Stimulated activated CD8-positive, alpha-beta memory T cell treated with anti-CD3 and anti-CD28 coated beads, Interleukin-12 subunit alpha, Interleukin-12 subunit beta, amount 100 ng/mL, for 1 hour (primary cell): ENCODE measurements around the gene NFYB.
"Not testable (repeated sequence)": the region's sequence is repeated elsewhere in the genome, so short reads cannot be mapped to it uniquely, and the experiment has no call there.

Source experiments
- DNase-seq: peaks from one replicate; pipeline ENCODE4 v3.0.0-alpha.2; 2020; ENCODE audit warnings: low read depth

Gene NFYB

DNA sequence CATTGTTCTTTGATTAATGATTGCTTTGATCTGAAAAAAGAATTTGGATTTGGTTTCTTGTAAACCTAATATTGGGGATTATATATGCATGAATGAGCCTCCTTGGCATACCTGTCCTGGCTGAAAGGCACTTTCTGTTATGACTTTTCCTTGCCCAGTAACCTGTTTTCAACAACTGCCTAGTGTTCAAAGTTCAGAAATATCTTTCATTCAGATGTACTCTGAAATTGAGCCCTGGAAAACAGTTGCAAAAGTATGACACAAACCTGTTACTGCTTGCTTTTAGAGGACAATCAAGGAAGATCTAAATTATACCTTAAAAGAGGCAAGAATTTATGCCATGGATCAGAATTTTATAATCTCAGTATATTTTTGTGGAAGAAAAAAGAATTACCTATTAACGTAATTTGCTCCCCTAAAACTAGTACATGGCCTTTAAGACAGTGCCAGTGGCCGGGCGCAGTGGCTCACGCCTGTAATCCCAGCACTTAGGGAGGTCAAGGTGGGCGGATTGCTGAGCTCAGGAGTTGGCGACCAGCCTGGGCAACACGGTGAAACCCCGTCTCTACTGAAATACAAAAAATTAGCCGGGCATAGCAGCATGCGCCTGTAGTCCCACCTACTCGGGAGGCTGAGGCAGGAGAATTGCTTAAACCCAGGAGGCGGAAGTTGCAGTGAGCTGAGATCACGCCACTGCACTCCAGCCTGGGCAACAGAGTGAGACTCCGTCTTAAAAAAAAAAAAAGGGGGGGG, 23.0 kb downstream of the NFYB start:
- DNase-seq: not testable (repeated sequence)

DNA sequence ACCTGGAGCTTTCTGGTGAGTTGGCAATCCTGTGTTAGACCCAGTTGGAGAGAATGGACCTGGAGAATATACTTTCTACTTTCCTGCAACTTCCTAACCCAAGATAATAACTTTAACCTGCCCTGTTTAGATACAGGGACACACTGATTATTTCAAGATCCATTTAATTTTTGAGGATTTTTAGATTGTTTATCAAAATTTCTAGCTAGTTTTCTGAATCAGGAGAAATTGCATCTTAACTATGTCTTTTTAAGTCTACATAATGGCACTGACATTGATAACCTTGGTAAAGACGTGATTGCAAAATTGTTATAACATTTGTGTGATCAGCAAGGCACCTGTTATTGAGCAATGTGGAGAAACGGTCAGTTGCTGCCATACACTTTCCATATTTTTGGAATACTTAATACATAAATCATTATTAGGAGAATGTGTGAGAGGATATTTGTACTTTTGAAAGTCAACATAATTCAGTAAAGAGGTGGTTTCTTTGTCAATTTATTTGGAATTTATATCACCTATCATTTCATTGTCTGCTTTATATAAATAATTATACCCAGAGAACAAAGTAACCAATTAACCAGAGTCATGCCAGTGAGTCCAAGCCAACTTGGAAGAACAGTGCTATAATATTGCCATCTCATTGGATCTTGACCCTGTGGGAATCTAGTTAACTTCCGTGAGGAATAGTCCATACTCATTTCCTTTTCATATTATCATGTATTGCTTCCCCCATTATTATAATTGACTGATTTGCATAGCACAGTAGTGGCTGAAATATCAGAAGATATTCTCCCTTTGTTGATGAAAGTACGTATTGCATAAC, 28.4 kb downstream of the NFYB start:
- DNase-seq: no peak

DNA sequence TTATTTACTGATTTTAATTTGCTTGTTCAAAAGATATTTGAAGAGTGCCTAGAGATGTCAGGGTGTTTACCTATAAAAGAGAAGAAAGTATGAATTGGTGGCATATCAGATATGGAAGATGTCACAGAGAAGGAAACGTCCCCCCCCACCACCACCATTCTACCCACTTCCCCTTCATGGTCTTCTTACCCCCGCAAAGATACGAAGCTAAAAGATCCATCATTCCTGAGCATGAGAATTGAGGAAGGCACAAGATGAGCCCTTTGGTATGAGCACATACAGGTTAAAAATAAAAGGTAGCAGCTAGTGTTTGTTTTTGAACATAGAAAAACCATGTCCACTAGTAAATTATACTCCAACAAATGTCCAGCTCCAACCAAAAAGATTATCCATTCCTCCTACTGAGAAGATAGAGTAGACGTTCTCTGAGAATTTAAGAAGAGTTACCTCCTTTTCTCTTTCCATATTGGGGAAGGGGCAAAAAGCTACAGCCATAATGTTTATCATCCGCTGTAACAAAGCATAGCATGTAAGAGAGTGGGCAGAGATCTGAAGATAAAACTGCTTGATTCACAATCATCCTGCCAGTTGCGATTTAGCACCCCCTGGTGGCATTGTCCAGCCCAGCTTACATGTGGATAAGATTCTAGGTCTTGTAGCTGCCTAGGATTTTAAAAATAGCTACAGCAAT, 29.1 kb downstream of the NFYB start:
- peak; percentile 81 for DNase-seq

DNA sequence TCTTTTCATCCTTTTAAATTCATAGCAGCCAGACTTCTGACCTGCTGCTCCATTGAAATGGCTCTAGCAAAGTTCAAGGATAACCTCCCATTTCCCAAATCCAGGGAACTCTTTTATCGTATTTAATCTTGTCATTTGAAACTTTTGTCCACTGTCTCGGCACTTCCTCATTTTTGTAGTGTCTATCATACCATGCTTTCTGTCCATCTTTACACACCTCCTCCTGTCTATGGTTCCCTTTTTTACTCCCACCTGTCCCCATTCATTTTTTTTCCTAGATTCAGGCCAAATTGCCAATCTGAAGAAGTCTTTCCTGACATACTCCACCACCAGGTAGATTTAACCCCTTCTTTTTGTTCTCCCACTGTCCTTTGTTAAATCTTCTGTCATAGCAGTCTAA, 31.0 kb downstream of the NFYB start:
- DNase-seq: no peak

DNA sequence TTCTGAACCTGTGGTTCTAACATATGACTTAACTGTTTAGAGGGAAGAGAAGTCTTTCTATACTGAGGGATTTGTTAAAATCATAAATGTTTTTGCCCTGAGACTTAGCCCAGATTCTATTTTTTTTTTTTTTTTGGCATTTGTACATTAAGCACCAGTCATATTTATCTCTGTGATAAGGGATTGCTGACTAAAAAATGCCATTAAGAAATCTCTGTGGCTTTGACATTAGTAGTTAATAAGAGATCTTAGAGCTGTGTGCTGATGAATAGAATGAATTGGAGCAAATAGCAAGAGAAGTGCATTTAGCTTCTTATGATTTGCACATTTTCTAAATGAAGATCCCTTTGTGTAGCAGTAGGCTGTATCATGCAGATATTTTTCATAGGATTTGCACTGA, 32.5 kb downstream of the NFYB start:
- no peak for DNase-seq

DNA sequence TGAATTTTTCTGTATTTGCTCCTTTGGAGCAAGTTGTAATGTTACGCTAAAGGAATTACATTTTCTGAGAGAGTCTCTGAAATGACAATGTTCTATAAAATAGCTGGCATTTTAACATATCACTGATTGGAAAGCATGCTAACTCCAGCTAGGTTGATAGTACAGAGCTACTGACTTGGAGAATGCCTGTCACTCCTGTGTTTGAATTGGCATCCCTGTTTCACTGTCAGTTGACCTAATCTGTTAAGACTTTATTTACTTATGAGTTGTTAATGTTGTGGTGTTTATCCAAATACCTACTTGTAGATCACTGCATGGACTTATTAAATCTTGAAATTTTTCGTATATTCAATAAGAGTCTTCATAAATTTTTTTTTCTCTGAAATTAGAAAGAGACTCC, 40.1 kb downstream of the NFYB start:
- no peak for DNase-seq

DNA sequence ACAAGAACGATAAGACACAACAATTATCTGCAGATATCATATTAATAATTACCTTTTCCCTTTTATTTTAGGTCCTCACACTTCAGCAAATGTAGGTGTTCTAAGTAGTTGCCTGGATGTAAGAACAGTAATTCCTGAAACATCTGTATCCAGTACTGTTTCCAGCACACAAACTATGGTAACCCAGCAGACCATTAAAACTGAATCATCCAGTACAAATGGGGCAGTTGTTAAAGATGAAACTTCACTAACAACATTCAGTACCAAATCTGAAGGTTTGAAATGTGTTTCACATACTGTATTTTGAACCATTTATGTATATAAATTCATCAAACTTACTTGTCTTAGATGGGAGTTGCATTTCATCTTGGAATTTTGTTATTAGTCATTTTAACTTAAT, 42.7 kb downstream of the NFYB start:
- DNase-seq: no peak

DNA sequence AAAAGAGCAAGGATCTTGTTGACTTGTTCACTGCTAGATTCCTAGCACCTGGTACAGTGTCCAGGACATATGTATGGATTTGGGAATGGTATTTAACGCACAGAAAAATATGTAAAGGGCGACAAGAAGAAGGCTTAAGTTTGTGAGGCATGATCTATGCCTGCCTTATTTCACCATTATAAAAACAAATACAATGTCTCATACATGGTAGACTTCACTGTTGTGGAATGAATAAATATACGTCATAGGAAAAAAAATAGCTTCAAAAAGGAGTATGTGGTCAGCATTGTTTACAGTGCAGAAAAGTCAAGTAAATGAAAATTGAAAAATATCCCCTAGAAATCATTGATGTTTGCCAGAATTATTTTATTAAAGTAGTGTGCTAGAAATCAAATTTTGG, 43.7 kb downstream of the NFYB start:
- no peak for DNase-seq

DNA sequence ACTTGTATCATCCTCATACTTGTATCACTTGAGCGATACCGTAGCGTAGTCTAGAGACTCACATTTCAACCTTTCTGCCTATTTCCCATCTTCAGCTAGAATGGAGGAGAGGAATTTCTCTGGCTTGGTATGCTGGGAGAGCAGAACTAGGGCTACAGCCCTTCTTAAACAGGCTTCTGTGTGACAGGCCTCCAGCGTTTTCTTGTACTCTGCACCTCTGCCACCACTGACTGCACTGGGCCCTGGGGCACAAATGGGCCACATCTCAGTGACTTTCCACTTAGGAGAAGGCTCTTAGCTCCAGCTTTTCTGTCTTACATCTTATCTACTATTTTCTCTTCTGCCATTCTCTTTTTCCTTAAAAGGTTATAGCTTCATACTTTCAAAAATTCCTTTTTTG, 46.9 kb downstream of the NFYB start:
- no peak for DNase-seq

DNA sequence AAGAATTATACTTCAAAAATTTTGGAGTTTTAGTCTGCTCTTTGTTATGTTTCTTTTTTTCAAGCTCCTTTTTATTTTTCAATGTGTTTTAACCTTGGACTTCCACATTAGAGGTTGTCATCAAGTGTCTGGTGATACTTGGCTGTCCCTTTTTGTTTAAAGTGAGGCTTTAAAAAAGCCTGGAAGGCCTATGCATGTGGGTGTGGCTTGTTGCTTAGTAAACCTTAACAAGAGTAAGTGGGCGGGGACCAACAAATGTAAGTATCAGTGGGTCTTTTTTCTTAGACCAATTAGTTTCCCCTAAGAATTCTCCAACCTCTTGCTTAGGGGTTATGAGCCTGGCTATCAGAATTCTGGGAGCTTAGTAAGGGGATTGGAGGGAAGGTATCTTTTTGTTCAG, 47.3 kb downstream of the NFYB start:
- DNase-seq: no peak

DNA sequence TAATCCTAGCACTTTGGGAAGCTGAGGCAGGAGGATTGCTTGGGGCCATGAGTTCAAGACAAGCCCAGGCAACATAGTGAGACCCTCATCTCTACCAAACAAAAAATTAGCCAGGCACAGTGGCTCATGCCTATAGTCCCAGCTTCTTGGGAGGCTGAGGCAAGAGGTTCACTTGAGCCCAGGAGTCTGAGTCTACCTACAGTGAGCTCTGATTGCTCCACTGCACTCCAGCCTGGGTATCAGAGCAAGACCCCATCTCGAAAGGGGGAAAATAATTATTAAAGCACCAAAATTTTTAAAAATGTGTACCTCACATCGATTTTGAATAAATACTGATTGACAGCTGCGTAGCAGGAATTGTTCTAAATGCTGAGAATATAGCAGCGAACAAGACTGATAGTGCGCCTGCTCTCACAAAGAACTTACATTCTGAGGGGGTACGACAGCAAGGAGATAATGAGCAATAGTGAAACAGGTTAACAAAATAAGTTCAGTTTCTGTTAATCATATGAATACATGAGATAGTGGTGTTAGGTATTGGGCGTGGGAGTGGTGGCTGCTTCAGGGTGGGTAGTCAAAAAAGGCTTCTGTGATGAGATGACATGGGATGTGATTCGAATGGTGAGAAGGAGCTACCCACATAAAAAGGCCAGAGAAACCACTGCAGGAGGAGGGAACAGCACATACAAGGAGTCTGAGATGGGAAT, 54.1 kb downstream of the NFYB start:
- no peak for DNase-seq

DNA sequence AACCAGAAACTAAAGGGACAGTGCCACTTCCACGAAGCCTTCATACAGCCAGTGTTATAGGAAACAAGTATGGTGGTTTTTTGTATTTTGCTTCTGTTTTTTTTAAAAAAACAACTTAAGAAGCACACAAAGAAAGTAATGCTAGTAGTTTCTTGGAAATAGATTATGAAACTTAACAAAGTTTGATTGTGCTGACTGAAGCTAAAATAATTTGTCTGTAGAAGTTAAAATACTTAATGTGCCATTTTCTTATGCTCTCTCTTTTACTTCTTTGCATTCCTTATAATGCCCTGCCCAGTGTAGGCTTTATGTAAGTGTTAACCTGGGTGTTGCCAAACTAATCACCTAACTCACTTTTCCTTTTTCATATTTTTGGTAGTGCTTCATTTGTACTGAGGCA, 57.2 kb downstream of the NFYB start:
- no peak for DNase-seq

DNA sequence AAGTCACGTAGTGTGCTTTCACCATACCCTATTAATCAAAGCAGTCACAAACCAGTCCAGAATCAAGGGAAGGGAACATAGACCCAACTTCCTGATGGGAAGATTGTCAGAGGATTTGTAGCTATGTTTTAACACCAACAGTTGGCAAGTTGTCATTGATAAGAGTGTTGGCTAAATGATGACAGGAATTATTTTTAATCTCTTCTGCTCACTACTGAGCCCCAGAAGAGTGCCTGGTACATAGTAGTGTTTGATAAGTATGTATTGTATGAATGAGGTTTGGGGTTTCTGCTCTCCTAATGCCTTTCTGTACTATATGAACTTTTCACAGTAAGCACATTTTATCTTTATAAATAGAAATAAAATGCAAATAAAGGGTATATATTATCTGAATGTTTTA, 59.0 kb downstream of the NFYB start:
- no peak for DNase-seq

DNA sequence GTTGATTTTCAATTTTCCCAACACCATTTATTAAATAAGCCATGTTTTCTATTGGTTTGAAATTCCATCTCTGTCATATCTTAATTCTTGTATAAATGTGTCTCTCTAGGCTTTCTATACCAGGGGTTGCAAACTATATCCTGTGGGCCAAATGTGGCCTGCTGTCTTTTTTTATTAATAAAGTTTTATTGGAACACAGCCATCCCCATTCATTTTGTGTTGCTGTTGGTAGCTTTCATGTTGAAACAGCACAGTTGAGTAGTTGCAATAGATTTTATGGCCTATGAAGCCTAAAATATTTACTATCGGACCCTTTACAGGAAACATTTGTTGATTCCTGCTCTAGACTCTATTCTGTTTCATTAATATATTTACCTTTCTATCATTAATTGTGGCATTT, 64.3 kb downstream of the NFYB start:
- no peak for DNase-seq

DNA sequence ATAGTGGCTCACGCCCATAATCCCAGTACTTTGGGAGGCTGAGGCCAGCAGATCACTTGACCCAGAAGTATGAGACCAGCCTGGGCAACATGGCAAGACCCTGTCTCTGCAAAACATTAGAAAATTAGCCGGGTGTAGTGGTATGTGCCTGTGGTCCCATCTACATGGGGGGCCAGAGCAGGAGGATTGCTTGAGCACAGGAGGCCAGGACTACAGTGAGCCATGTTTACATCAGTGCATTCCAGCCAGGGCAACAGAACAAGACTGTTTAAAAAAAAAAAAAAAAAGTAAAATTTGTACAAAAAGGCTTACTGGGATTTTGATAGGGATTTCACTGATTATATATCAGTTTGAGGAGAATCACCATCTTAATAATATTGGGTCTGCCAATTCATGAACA, 65.9 kb downstream of the NFYB start:
- no peak for DNase-seq
